Thyroid gland (tissue), 4 donors: ENCODE results near the gene RIMBP2. TPM values are rescaled to one million over a fixed set of nuclear protein-coding genes. Genes with fewer than 3 reads are reported as not detected.

Source experiments
- DNase-seq, 2 donors: peaks; one replicate each; pipeline ENCODE4 v3.0.0-alpha.2; 2019
- H3K27ac ChIP-seq, 3 donors: fragments of 200-600 bp; sonication (generic); 1 replicate in 2 of 3; 2 replicates in 1 of 3; pipeline ENCODE4 v1.5.1; 2016 to 2019; ENCODE audit warnings: mild to moderate bottlenecking in 1 of 3, moderate library complexity in 1 of 3
- H3K27me3 ChIP-seq: fragments of 200-600 bp; sonication (generic); one replicate; pipeline ENCODE4 v1.5.1; 2019
- H3K36me3 ChIP-seq, 2 donors: fragments of 200-600 bp; sonication (generic); one replicate each; pipeline ENCODE4 v1.5.1; 2016 to 2019
- H3K4me1 ChIP-seq, 2 donors: fragments of 200-600 bp; sonication (generic); one replicate each; pipeline ENCODE4 v1.5.1; 2017 to 2019
- H3K4me3 ChIP-seq, 3 donors: fragments of 200-600 bp; sonication (generic); replicated peaks in 1 of 3; 1 replicate in 2 of 3; 2 replicates in 1 of 3; pipeline ENCODE4 v1.5.1; 2016; ENCODE audit warnings: mild to moderate bottlenecking in 1 of 3
- H3K9me3 ChIP-seq: fragments of 200-600 bp; sonication (generic); one replicate; pipeline ENCODE4 v1.5.1; 2017
- CTCF ChIP-seq, 6 experiments: fragments of 200-600 bp in 3 of 6; fragments of 450-650 bp in 3 of 6; sonication (generic) in 3 of 6; IDR thresholded peaks; one replicate each; pipeline ENCODE4 v1.5.1; 2016 to 2019; ENCODE audit warnings: antibody characterized with exemption in 6 of 6, mild to moderate bottlenecking in 2 of 6, inconsistent platforms in 1 of 6, moderate library complexity in 1 of 6
- POLR2A ChIP-seq, 2 donors: fragments of 450-650 bp; IDR thresholded peaks; one replicate each; pipeline ENCODE4 v1.6.1; 2017; ENCODE audit warnings: antibody characterized with exemption in 2 of 2, mild to moderate bottlenecking in 2 of 2, moderate library complexity in 1 of 2
- WGBS, 2 donors: methylation state at CpG; one replicate each; pipeline ENCODE4 v1.1.5; 2017; 5-methylcytosine and 5-hydroxymethylcytosine counted together
- intact Hi-C: fragments of 100-400 bp; cut with DNase I; formaldehyde crosslinking; loops from one replicate; pipeline ENCODE4 v1.15.1; 2023
- total RNA-seq, 4 donors: library from RNA; depleted of rRNA; stranded (reverse); fragments of >200 nt; gene quantifications; one replicate each; pipeline ENCODE4 v1.2.3, GENCODE V29; 2016

Gene RIMBP2
- total RNA-seq, 4 donors from 2014 or later: 0.11 to 2.2 (median 0.63) TPM

GRCh38 chr12:130700492-130701401 is 15.4 kb downstream of the RIMBP2 start:
- H3K27ac ChIP-seq: no peak overlapping the region
- no peaks in the 10 kb centered on the region for H3K36me3 ChIP-seq
- intact Hi-C loops: no loop called here
- no peaks in the 10 kb centered on the region for H3K9me3 ChIP-seq
- H3K4me1 ChIP-seq: no peaks in the 10 kb centered on the region
- no peak overlapping the region for H3K4me3 ChIP-seq
- no peaks in the 10 kb centered on the region for H3K27me3 ChIP-seq
- TF ChIP-seq CTCF (IDR thresholded peaks at IDR 0.05) (no peak), POLR2A (IDR thresholded peaks at IDR 0.05) (no peak)
- 67 to 71% methylated on average over 14 of the region's 14 CpGs for WGBS, 2 donors
- no peak for DNase-seq

DNA sequence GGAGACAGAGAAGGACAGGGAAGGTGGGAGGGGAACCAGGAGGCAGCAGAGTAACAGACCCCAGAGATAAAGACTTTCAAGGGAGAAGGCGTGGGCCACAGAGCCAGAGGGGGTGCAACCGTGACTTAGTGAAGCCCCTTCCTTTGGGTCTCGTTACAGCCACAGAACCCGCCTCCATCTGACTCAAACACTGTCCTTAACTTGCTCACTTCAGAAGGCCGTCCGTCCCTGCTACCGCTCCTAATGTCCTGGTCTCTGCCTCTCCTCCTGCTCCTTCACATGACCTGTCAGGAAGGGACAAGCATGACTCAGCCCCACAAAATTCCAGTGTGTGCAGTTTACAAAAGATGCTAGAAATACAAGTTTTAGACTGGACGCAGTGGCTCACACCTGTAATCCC is 18.0 kb downstream of the RIMBP2 start:
- DNase-seq: no peak
- H3K36me3 ChIP-seq: no peaks in the 10 kb centered on the region
- H3K4me3 ChIP-seq: no peak overlapping the region
- H3K27ac ChIP-seq: no peak overlapping the region
- no peaks in the 10 kb centered on the region for H3K27me3 ChIP-seq
- no peak for TF ChIP-seq CTCF (IDR thresholded peaks at IDR 0.05)
- TF ChIP-seq POLR2A (IDR thresholded peaks at IDR 0.05): no peak
- H3K4me1 ChIP-seq: no peaks in the 10 kb centered on the region
- no peaks in the 10 kb centered on the region for H3K9me3 ChIP-seq
- intact Hi-C loops: no loop called here
- 89 to 94% methylated on average over 8 of the region's 8 CpGs for WGBS, 2 donors

DNA sequence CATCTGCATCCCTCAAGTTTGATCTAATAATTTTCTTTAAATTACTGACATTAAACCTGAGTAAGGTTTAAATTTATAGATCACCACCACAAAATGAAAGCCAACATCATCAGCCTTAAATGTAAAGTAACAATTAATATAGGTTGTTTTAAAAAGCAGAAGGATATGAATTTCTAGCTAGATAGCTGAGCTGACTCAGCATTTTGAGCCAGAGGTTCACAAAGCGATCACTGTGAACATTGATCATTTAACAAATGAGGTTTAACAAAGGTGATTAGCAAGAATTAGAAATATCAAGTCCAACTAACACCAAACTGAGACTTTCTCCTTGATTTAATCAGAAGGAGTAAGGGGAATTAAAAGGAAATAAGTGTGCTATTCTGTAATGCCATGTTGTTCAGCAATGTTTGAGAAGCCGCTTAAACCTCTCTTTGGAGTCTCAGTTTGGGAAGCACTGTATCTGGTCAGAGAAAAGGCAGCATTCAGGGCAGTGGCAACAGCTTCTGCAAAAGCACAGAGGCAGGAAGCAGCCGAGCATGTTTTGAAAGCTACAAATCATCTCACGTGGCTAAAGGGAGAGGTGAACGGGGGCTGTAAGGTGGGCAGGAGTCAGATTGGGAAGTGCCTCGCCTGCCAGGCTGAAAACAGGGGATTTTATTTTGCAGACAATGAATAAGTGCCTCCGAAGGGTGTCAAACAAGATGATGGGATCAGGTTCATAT is 19.6 kb downstream of the RIMBP2 start:
- 63 to 72% methylated on average over 7 of the region's 7 CpGs for WGBS, 2 donors
- Histone ChIP-seq H3K36me3 (no peaks in the 10 kb centered on the region), H3K4me1 (no peaks in the 10 kb centered on the region), H3K27ac (no peak overlapping the region), H3K9me3 (no peaks in the 10 kb centered on the region), H3K4me3 (no peak overlapping the region), H3K27me3 (no peaks in the 10 kb centered on the region)
- intact Hi-C loops: no loop called here
- no peak for DNase-seq
- TF ChIP-seq POLR2A (IDR thresholded peaks at IDR 0.05) (no peak), CTCF (IDR thresholded peaks at IDR 0.05) (no peak)

DNA sequence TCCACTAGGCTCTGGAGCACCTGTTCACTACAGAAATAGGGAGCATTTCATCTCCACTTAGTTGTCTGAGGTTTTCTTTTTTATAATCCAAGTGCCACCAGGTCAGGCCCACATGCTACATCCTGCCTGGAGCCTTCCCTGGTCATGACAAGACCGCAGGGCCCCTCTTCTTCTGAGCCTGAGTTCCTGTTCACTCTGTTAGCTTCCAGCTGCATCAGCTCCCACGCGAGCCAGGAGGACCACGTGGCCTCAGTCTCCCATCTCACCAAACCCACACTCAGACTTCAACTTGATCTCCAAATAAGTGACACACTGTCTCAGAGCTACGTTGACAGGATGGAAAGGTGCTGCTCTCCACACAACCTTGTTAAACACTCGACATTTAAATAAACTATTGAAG is 21.0 kb downstream of the RIMBP2 start:
- H3K4me1 ChIP-seq: no peaks in the 10 kb centered on the region
- TF ChIP-seq POLR2A (IDR thresholded peaks at IDR 0.05) (no peak), CTCF (IDR thresholded peaks at IDR 0.05) (no peak)
- intact Hi-C loops: no loop called here
- no peak overlapping the region for H3K4me3 ChIP-seq
- H3K9me3 ChIP-seq: no peaks in the 10 kb centered on the region
- H3K27me3 ChIP-seq: no peaks in the 10 kb centered on the region
- no peaks in the 10 kb centered on the region for H3K36me3 ChIP-seq
- DNase-seq: no peak
- H3K27ac ChIP-seq: no peak overlapping the region
- 68 to 76% methylated on average over 6 of the region's 6 CpGs for WGBS, 2 donors
